NCI-H2107 (cell line): ENCODE data around the gene FAM83E.

Source experiments
- DNase-seq: peaks from one replicate; lab custom pipeline; 2025; lab: John Stamatoyannopoulos, UW

FAM83E gene

DNA sequence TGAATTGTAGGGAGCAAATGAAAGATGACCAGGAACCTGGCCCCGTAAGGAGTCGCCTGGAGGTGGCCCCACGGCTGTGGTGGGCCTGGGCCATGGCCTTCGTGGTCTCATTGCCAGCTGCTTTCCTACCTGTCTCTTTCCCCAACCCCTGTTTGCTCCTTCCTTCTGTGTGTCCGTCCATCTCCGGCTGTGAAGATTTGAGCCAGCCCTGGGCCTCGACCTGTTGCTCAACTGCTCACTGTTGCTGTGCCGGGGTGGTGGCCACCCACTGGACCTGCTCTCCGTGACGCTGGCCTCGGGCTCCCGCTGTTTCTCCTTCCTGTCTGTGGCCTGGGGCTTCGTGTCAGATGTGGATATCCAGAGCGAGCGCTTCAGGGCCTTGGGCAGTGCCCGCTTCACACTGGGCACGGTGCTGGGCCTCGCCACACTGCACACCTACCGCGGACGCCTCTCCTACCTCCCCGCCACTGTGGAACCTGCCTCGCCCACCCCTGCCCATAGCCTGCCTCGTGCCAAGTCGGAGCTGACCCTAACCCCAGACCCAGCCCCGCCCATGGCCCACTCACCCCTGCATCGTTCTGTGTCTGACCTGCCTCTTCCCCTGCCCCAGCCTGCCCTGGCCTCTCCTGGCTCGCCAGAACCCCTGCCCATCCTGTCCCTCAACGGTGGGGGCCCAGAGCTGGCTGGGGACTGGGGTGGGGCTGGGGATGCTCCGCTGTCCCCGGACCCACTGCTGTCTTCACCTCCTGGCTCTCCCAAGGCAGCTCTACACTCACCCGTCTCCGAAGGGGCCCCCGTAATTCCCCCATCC is 13.8 kb upstream of the FAM83E start:
- no peak for DNase-seq

DNA sequence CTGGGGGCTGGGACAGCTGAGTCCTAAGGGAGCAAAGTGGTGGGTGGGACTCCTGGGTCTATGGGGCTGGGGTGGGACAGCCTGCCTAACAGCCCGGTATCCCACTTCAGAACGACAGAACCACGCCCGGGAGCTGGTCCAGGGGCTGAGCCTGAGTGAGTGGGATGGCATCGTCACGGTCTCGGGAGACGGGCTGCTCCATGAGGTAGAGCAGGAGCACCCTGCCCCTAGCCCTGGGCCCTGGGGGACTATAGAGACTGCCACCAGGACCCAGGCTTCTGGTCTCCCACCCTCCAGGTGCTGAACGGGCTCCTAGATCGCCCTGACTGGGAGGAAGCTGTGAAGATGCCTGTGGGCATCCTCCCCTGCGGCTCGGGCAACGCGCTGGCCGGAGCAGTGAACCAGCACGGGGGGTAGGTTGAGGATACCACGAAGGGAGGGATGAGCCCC is 13.0 kb upstream of the FAM83E start:
- no peak for DNase-seq

DNA sequence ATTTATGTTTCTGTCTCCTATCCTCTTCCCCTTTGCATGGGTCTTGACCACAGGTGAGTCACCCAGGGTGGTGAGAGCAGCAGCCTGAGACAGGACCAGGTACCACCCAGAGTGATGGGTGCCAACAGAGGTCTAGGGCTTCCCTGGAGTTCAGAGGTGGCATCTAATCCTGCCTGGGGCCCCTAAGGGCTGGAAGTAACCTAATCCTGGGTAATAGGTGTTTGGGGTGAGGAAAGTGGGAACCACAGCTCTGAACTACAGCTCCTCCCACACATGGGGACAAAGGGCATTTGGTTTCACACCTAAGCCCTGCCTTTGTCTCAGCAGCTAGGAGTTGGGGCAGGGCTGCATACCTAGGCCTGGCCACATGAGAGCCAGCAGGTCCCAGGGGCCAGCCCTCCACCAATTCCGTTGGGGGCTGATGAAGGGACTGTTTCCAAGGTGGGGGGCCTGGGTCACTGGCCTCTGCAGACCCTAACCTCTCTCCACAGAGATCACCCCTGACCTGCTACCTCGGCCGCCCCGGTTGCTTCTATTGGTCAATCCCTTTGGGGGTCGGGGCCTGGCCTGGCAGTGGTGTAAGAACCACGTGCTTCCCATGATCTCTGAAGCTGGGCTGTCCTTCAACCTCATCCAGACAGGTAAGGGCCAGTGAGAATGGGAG is 12.5 kb upstream of the FAM83E start:
- no peak for DNase-seq

DNA sequence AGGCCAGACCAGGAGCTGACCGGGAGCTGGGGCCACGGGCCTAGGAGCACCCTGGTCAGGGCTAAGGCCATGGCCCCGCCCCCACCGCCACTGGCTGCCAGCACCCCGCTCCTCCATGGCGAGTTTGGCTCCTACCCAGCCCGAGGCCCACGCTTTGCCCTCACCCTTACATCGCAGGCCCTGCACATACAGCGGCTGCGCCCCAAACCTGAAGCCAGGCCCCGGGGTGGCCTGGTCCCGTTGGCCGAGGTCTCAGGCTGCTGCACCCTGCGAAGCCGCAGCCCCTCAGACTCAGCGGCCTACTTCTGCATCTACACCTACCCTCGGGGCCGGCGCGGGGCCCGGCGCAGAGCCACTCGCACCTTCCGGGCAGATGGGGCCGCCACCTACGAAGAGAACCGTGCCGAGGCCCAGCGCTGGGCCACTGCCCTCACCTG is 11.0 kb upstream of the FAM83E start:
- DNase-seq = no peak

DNA sequence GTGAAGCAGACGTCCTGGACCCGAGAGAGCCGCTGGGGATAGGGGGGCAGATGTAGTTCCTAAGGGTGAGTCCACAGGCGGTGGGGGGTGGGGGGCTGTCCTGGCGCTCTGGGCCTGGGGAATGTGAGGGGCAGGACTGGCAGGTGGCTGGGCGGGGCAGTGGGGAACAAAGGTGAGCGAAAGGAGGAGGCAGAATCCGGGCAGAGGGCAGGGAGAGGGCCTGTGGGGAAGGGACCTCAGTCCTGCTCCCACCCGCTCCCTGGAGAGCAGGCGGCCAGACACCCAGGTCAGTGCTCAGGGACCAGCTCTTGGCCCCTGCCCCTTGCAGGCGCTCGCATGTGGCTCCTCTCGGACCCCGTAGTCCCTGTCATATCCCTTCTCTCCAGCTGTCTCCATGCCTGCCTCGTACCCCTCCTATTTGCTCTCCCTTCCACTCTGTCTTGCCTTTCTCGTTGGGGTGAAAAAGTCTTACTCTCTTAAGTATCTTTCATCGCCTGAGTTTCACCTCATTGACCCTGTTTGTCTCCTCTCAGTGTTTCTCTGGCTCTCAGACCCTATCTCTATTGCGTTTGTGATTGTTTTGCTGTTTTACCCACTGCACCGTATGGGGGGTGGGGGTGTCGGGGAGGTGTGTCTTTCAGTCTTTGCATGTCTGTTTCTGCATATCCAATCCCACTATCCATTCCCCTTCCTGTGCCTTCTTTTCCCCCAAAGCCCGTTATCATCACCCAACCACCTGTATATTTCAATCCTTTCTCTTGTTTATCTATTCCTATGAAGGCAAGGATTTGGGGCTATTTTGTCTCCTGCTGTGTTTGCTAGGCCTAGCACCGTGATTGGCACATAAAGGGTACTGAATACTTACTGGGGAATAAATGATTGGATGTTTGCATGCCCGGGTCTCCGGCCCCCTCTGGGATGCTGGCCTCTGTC is 10.2 kb upstream of the FAM83E start:
- no peak for DNase-seq

DNA sequence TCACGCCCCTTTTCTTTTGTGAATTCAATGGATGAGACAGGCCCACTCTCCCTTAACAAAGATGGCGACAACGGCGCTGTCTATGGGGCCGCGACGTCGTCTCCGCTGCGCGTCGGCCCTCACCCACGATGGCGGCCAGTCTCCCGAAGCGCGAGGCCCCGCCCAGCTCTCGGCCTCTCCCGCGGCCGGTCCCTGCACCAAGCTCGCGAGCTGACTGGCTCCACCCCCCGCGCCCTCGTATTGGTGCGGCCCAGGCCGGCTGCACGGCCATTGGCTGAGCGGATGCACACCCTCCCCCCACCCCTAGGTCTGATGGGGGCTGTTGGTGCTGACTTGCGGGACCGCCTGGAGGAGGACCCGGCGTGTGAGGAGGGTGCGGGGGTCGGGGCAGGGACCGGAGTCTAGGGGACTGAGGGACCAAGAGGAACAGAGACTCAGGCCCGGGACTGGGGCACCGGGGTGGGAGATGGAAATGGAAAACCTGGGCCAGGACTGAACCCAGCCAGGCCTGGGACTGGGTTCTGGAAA is 9.3 kb upstream of the FAM83E start:
- peak; percentile 93 for DNase-seq

DNA sequence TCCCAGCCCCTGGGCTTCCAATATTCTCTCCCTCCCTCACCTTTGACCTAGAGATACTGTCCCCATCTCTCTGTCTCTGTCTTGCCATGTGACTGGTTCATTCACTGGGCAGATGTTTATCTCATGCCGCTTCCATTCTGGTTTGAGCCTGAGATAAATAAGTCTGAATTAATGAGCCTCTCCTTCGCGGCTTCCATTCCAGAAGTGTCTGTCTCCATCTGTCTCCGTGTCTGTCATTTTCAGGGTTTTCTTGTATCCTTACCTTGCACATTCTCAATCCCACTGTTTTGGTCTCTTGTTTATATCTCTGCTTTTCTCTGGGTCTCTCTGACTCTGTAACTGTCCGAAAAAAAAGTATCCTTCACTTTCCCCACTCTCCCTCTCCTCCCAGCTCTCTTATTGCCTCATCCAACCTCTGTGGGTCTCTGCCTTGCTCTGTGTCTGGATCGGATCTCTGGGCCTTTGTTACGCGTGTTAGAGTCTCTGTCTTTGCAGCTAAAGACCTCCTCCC is 8.7 kb upstream of the FAM83E start:
- DNase-seq = no peak

DNA sequence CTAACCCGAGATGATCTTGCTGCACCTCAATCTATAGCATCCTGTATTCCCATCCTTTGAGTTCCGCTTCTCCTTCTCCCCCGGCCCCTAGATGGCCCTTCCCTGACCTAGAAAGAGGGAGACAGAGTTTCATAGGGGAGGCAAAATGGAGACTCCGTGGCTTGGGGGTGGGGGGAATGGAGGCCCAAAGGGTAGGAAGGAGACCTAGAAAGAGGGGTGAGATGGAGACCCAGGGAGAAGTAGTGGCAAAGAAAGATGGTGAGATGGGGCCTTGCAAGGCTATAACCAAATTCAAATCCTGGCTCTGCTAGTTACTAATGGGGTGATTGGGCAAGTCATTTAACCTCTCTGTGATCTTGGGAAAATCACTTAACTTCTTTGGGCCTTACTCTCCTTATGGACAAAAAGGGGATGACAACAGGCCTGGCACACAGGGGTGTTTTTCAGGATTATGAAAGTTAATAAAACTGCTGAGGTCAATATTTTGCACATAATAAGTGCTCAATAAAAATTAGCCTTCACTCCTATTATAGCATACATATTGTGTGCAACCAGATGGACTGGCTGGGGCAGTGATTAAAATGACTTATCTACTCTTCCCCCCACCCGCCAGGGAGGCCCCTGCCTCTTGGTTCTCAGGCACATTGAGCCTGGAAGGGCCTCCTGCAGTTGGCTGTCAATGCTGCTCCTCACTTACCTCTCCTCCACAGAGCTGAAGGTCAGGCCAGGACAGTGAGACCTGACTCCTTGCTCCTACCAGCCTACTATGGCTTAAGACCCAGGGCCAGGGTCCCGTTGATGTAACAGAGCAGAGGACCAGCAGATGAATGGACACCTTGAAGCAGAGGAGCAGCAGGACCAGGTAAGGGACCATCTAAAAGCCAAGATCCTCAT is 5.1 kb upstream of the FAM83E start:
- no peak for DNase-seq

DNA sequence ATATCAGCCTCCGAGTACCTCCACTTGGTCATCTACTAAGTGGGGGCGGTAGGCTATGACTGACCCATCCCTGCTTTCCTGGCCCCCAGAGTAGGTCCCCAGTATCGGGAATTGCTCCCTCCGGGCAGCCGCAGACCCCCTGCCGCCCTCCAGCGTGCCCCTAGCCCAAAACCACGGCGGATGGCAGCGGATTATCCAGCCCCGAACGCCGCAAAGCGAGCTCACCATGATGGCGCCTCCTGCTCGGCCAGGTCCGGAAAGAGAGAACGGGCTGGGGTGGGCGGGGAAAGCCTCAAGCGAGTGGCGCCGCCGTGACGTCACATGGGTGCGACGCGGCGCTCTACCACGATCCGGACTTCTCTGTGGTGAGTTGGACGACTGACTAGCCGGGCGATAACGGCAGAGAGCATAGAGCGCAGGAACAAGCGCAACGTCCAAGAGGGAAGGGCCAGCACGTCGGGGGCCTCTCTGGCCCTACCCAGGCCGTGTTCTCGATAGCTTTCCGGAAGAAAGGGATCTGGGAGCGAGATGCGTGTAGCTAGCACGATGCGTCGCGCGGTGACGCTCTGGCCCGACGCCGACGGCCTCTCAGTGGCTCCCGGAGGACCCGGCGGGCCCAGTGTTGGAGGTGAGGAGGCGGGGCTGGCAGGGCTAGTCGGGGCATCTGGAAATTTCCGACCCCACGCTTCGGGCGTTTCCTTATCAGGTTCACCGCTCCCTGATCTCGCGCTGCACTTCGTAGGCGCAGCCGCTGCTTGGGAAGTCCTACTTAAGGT is 4.2 kb upstream of the FAM83E start, which contains the start of the genes RPL18 and SPHK2:
Gene RPL18 (minus strand): TSS at position 263 of the 776 bp plus-strand sequence. CDS start 35 bp downstream, at position 228.
Gene SPHK2 (plus strand): TSS at position 591 of the 776 bp plus-strand sequence. CDS start 1,009 bp downstream, outside the sequence.
- DNase-seq = peak; percentile 96

DNA sequence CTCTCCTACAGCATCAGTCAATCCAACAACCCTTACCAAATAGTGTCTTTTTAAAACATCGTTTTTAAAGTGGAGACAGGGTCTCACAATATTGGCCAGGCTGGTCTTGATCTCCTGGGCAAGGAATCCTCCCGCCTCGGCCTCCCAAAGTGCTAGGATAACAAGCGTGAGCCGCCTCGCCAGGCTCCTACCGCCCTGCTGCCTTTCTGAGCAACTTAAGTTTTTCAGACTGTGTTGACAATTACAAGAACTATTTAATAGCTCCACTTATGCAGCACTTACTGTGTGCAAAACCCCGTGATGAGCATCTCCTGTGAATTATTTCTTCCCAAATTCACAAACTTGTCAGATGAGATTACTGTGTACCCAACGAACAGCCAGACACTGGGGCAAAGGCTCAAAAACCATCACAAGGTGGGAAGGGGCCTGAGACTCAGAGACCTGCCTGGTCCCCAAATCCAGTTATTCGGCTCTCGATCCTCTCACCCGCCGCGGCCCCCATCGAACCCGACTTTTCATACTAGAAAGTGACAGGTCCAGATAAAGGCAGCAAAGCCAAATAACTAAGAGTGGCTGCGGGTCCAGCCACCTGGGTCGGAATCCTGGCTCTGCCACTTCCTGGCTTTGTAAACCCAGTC is 3.5 kb upstream of the FAM83E start:
- DNase-seq = no peak

DNA sequence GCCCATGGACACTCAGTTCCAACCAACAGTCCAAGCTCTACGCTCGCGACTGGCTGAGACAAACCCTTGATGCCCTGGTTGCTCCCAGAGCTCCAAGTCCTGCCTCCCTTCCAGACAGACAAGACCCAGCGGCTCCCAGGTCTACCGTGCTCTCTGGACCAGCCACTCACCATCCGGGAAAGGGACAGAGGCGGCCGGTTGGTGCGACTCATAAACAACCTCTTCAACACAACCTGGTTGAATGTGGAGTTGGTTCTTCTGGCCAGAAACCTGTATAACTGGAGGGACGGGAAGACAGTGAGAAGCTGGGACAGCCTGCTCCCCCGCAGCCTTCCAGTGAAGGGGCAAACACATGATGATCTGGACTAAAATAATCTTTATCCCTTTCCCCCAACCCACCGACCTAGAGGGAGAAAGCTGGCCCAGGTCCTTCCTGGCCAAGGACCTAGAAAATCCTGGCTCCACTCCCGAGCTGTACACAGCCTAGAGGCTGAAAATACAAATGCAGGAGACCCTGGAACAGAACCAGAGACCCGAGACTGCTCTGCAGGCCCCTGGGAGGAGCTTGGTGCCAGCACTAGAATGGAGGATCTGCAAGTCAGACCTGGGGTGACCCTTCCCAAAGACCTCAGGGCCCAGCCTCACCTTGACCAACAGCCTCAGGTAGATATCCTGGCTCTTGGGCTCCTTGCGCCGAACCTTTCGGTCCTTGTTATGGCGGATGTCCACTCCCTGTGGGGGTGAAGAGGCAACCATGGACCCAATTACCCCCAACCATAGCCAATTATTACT is 2.5 kb upstream of the FAM83E start:
- DNase-seq = no peak

DNA sequence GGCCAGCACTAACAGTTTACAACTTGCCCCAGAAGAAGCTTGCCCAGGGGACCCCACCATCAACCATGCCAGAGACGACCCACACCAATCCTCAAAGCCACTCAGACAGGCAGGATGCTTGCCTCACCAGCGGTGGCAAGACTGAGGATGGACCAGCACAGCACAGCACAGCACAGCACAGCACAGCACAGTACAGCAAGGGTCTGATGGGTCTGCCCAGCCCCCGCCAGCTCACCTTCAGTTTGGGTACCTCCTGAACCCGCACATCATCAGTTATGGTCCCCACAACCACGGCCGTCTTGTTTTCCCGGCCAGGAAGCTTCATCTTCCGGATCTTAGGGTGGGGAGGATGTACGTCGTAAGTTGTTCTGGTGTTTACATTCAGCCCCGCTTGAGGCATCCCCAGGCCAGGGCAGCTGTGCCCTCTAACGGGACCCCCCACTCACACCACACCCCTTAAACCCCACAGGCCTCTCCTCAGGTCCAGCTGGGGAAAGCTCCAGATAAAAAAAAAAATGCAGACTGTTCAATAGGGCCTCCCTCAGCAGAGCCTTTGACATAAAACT is 1.7 kb upstream of the FAM83E start:
- DNase-seq = no peak

DNA sequence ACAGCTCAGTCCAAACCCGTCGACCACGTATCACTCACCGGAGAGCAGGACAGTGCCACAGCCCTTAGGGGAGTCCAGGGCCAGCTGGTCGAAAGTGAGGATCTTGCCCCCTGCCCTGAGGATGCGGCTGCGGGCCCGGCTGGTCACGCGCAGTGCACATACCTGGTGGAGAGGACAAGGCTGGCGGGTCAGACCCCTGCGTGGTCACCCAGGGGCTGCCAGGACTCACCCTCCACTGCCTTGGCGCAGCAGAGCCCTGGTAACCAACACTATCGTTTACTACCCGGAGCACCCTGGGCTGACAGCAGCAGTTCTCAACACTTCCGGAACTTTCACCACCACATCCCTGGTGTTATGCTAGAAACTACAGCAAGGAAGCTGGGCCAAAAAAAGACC is 1.2 kb upstream of the FAM83E start:
- DNase-seq = no peak

DNA sequence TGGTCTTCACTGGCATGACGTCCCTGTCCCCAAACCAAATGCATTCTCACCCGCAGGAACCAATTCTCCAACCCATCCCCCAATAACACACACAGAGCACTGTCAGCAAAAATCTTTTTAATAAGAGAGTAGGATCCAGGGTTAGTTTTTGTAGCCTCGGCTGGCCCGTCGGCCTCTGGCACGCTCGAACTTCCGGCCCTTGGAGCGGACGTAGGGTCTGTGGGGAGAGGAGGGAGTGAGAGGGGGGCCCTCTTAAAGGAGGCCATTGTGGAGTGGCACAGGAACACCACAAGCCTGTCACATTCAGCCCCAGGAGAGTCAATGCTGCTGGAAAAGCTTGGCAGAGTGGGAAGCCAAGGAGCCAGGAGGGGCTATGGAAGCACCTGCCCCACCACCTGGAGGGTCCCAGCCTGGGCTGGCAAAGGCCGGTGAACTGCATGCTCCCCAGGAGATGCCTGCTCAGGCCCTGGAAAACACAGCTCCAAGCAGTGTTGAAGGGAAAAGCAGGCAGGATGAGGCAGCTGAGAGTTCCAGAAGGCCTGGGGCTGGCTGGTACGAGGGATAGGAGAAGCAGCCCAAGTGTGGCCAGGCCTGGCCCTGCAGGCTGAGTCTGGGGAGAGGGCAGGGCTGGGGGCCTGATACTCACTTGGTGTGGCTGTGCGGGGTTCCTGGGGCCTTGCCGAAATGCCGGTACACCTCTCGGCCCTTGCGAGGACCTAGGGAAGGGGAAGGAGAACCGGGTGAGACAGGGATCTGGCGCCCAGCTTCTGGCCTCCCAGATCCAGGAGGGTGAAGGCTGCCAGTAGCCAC is 560 bp upstream of the FAM83E start:
- no peak for DNase-seq

DNA sequence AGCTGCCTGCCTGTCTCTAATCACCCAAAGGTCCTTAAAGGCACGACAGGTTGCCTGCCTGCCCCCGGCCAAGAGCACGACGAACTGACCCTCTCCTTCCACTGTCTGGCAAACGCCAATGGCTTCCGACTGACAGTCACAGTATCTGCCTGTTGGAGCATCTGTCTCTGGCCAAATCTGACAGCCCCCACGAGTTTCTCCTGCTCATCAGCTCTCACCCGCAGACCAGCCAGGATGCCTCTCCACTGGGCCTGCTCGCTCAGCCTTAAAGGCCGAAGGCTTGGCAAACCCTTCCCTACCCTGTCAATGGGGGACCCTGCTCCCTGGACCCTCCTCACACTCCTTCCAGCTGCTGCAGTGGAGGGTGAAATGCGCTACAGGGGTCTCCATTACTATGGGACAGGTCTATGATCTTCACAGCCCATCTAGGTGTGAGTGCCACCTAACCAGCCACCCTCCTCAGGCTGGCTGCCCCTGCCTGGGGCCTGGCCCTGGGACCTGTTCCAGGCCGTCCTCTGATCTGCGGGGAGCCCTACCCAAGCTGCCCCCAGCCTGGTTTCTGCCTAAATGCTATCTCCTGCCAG is 932 bp downstream of the FAM83E start:
- DNase-seq = no peak

DNA sequence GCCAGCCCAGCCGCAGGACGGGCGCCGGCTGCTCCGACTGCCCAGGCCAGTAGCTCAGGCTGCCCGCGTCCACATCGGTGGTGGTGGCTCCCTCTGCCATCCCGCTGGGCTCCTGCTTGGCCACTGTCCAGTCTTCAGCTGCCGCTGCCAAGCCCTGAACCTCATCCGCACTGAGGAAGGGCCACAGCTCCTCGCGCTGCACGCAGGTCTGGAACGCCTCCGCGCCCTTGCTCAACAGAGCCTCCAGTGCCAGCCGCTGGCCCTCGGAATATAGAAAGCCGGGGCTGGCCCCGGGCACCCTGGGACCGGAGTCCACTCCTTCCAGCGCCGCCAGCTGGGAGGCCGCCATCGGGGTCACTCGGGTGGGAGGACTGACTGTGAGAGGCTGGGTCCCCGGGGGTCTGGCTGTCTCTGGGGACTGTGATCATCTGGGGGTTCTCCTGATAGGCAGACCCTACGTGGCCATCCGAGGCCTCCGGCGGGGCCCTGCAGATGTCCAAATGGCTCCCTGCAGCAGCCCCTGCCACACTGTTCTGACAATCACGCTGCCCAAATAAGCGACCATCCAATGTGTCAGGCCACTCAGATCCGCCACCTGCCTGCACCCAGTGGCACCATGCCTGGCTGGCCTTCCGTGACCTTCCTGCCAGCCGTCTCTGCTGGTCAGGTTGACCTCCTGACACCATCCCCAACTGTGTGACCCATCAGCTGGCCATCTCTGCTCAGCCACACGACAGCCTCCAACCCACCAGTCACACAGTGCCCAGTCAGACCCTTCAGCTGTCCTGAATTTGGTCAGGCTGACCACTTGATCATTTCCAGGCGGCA is 1.6 kb downstream of the FAM83E start:
- DNase-seq = no peak
